GM19351 (cell line): ENCODE data around the gene CCT5.

Experiments
- ATAC-seq: cut with Tn5 transposase; IDR thresholded peaks from one replicate; pipeline ENCODE4 v1.9.1; 2021; ENCODE audit warnings: mild to moderate bottlenecking, moderate library complexity; ENCODE audit not compliant: unreplicated experiment

CCT5 gene

GRCh38 chr5:10297646-10298204 lies 47.6 kb downstream of the CCT5 start:
- ATAC-seq = no peak

- no peak for ATAC-seq
These were observed 50.2 kb downstream of the CCT5 start for GRCh38 chr5:10300246-10300645.

GRCh38 chr5:10301266-10301665 lies 51.2 kb downstream of the CCT5 start:
- ATAC-seq = no peak

- no peak for ATAC-seq
These were observed 51.9 kb downstream of the CCT5 start for GRCh38 chr5:10301842-10302610.

- ATAC-seq = no peak
These were observed 53.1 kb downstream of the CCT5 start for GRCh38 chr5:10303201-10303600.

- no peak for ATAC-seq
These were observed 53.7 kb downstream of the CCT5 start for GRCh38 chr5:10303699-10304170.

- no peak for ATAC-seq
These were observed 54.9 kb downstream of the CCT5 start for GRCh38 chr5:10304932-10305331.

- no peak for ATAC-seq
These were observed 56.0 kb downstream of the CCT5 start for GRCh38 chr5:10306114-10306513.

- ATAC-seq = no peak
These were observed 56.7 kb downstream of the CCT5 start for GRCh38 chr5:10306806-10307205.

GRCh38 chr5:10307206-10308148 lies 57.4 kb downstream of the CCT5 start, which contains the start of gene CMBL:
TSS of gene CMBL (minus strand) at chr5:10307902. CDS start at chr5:10290762, 17,140 bp downstream.
- peak; percentile 86 for ATAC-seq

GRCh38 chr5:10308844-10309243 lies 58.8 kb downstream of the CCT5 start:
- ATAC-seq = no peak

- ATAC-seq = no peak
These were observed 60.1 kb downstream of the CCT5 start for GRCh38 chr5:10310066-10310779.

GRCh38 chr5:10310835-10311570 lies 60.9 kb downstream of the CCT5 start:
- ATAC-seq = peak; percentile 66

- no peak for ATAC-seq
These were observed 61.7 kb downstream of the CCT5 start for GRCh38 chr5:10311595-10312425.

- ATAC-seq = no peak
These were observed 65.1 kb downstream of the CCT5 start for GRCh38 chr5:10315201-10315600.
